Thoracic aorta (tissue), 2 donors: ENCODE data around the gene SRP68. TPM values are rescaled to one million over a fixed set of nuclear protein-coding genes. Genes with fewer than 3 reads are reported as not detected.

Experiments
- ATAC-seq: fragments of 150-250 bp; one replicate; pipeline ENCODE4 v1.8.0; 2017; ENCODE audit warnings: low read depth; ENCODE audit not compliant: insufficient number of reproducible peaks, low FRiP score
- DNase-seq: peaks from one replicate; pipeline ENCODE4 v3.0.0-alpha.2; 2020; ENCODE audit warnings: low spot score
- H3K27ac ChIP-seq, 2 donors: fragments of 200-600 bp; sonication (generic); 1 replicate in 1 of 2; 2 replicates in 1 of 2; pipeline ENCODE4 v1.5.1; 2016; ENCODE audit warnings: mild to moderate bottlenecking in 2 of 2, moderate library complexity in 2 of 2
- H3K27me3 ChIP-seq: fragments of 200-600 bp; sonication (generic); replicated peaks from 2 replicates; pipeline ENCODE4 v1.6.0; 2016; ENCODE audit warnings: mild to moderate bottlenecking; ENCODE audit not compliant: insufficient read depth
- H3K36me3 ChIP-seq: fragments of 200-600 bp; sonication (generic); one replicate; pipeline ENCODE4 v1.5.1; 2016
- H3K4me1 ChIP-seq, 2 donors: fragments of 200-600 bp; sonication (generic); 1 replicate in 1 of 2; 2 replicates in 1 of 2; pipeline versions ENCODE4 v1.5.1 to v1.6.0; 2016; ENCODE audit warnings: low read depth in 2 of 2, mild to moderate bottlenecking in 1 of 2; ENCODE audit not compliant: control insufficient read depth in 1 of 2
- H3K4me3 ChIP-seq: fragments of 200-600 bp; sonication (generic); 2 replicates; pipeline ENCODE4 v1.5.1; 2016; ENCODE audit warnings: mild to moderate bottlenecking
- H3K9me3 ChIP-seq: fragments of 200-600 bp; sonication (generic); 2 replicates; pipeline ENCODE4 v1.5.1; 2016
- total RNA-seq, 2 donors: library from RNA; depleted of rRNA; stranded (reverse); fragments of >200 nt; gene quantifications; one replicate each; pipeline versions ENCODE4 v1.1.0 to v1.2.3, GENCODE V29; 2016
- TF ChIP-seq, protein P1 (sequence below): fragments of 200-600 bp; sonication (generic); IDR thresholded peaks from one replicate; pipeline ENCODE4 v1.5.1; 2019; ENCODE audit warnings: antibody characterized with exemption

The SRP68 gene
- total RNA-seq, 2 donors from 2014 or later: 19.1 to 39.9 TPM

- DNase-seq (no peak), ATAC-seq (no peak)
- Histone ChIP-seq H3K36me3 (no peaks in the 10 kb centered on the region), H3K27ac (no peak overlapping the region), H3K4me3 (no peak overlapping the region), H3K9me3 (no peaks in the 10 kb centered on the region), H3K27me3 (no peaks in the 10 kb centered on the region), H3K4me1 (no peaks in the 10 kb centered on the region)
- TF ChIP-seq, protein P1, sequence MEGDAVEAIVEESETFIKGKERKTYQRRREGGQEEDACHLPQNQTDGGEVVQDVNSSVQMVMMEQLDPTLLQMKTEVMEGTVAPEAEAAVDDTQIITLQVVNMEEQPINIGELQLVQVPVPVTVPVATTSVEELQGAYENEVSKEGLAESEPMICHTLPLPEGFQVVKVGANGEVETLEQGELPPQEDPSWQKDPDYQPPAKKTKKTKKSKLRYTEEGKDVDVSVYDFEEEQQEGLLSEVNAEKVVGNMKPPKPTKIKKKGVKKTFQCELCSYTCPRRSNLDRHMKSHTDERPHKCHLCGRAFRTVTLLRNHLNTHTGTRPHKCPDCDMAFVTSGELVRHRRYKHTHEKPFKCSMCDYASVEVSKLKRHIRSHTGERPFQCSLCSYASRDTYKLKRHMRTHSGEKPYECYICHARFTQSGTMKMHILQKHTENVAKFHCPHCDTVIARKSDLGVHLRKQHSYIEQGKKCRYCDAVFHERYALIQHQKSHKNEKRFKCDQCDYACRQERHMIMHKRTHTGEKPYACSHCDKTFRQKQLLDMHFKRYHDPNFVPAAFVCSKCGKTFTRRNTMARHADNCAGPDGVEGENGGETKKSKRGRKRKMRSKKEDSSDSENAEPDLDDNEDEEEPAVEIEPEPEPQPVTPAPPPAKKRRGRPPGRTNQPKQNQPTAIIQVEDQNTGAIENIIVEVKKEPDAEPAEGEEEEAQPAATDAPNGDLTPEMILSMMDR: no peak
Measured at GRCh38 chr17:76115138-76115754, 42.9 kb upstream of the SRP68 start.

- no peak for DNase-seq
- TF ChIP-seq, protein P1: no peak
- no peak overlapping the region for H3K27ac ChIP-seq
- H3K9me3 ChIP-seq: no peaks in the 10 kb centered on the region
- H3K4me1 ChIP-seq: no peaks in the 10 kb centered on the region
- H3K27me3 ChIP-seq: no peaks in the 10 kb centered on the region
- H3K36me3 ChIP-seq: no peaks in the 10 kb centered on the region
- ATAC-seq: no peak
- no peak overlapping the region for H3K4me3 ChIP-seq
Measured at GRCh38 chr17:76111956-76112355, 39.6 kb upstream of the SRP68 start.

DNA sequence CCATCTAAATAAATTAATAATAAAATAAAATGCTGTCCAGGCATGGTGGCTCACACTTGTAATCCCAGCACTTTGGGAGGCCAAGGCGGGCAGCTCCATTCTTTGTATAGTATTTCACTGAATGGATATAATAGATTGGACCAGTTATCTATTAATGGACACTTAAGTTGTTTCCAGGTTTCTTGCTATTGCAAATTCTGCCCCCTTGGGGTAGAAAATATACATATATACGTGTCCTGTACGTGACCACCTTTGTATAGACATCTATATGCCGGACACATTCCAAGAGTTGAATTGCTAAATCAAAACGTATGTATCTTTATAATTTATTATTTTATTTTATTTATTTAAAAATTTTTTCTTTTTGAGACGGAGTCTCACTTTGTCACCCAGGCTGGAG is 35.2 kb upstream of the SRP68 start:
- H3K27ac ChIP-seq: no peak overlapping the region

DNA sequence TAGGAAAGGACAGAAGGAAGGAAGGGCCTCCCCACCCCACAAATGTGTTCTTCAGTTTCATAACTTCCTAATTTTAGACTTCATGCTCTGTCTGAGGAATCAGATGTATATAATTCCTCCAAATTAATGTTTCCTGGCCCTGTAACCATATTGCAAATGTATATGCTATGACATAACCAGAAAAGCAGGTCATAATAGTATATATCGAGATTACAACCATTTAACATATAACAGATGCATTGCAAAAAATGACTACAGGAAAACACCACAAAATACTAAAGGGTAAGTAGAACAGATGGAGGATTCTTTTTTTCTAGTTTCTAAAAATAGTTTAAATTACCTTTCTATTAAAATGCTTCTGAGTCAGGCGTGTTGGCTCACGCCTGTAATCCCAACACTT is 34.4 kb upstream of the SRP68 start:
- ATAC-seq (no peak), DNase-seq (no peak)
- TF ChIP-seq, protein P1: no peak
- Histone ChIP-seq H3K36me3 (peaks cover 4% of the 10 kb centered on the region), H3K4me1 (peaks cover 12 to 14% of the 10 kb centered on the region in 2 donors), H3K4me3 (no peak overlapping the region), H3K9me3 (no peaks in the 10 kb centered on the region), H3K27ac (no peak overlapping the region), H3K27me3 (no peaks in the 10 kb centered on the region)

More for the DNA sequence above, 35.2 kb upstream of the SRP68 start:
- DNase-seq (no peak), ATAC-seq (no peak)
- Histone ChIP-seq H3K4me1 (peaks cover 5 to 6% of the 10 kb centered on the region in 2 donors), H3K27me3 (no peaks in the 10 kb centered on the region), H3K4me3 (no peak overlapping the region), H3K9me3 (no peaks in the 10 kb centered on the region), H3K36me3 (no peaks in the 10 kb centered on the region)
- TF ChIP-seq, protein P1: no peak

GRCh38 chr17:76104896-76105231 is 32.5 kb upstream of the SRP68 start:
- ATAC-seq: no peak
- no peak for DNase-seq
- no peaks in the 10 kb centered on the region for H3K9me3 ChIP-seq
- no peak overlapping the region for H3K4me3 ChIP-seq
- peaks cover 15% of the 10 kb centered on the region for H3K36me3 ChIP-seq
- H3K27me3 ChIP-seq: no peaks in the 10 kb centered on the region
- H3K27ac ChIP-seq: no peak overlapping the region
- peaks cover 12 to 20% of the 10 kb centered on the region in 2 donors for H3K4me1 ChIP-seq
- TF ChIP-seq, protein P1: no peak
